ENCODE measurements around the gene OSBPL1A.

OSBPL1A gene

GRCh38 chr18:24326211-24326610 is 71.4 kb downstream of the OSBPL1A start:
- DNase-seq: no peak

GRCh38 chr18:24322584-24323136 is 75.0 kb downstream of the OSBPL1A start:
- DNase-seq: no peak

GRCh38 chr18:24321071-24321470 is 76.6 kb downstream of the OSBPL1A start:
- DNase-seq: no peak

- no peak for DNase-seq
Observed at GRCh38 chr18:24319757-24320156, 77.9 kb downstream of the OSBPL1A start.

GRCh38 chr18:24317370-24317769 is 80.3 kb downstream of the OSBPL1A start:
- no peak for DNase-seq

GRCh38 chr18:24315170-24315569 is 82.5 kb downstream of the OSBPL1A start:
- DNase-seq: no peak

GRCh38 chr18:24306201-24306600 is 91.4 kb downstream of the OSBPL1A start:
- no peak for DNase-seq

- DNase-seq: no peak
Observed at GRCh38 chr18:24300703-24301102, 96.9 kb downstream of the OSBPL1A start.

- no peak for DNase-seq
Observed at GRCh38 chr18:24296276-24296675, 101.3 kb downstream of the OSBPL1A start.

GRCh38 chr18:24293254-24293653 is 104.4 kb downstream of the OSBPL1A start:
- DNase-seq: no peak

GRCh38 chr18:24278591-24278990 is 119.0 kb downstream of the OSBPL1A start:
- no peak for DNase-seq

GRCh38 chr18:24277516-24278195 is 120.0 kb downstream of the OSBPL1A start:
- DNase-seq: no peak

GRCh38 chr18:24276994-24277393 is 120.6 kb downstream of the OSBPL1A start:
- DNase-seq: no peak

- no peak for DNase-seq
Observed at GRCh38 chr18:24274837-24275236, 122.8 kb downstream of the OSBPL1A start.

- no peak for DNase-seq
Observed at GRCh38 chr18:24273596-24273995, 124.0 kb downstream of the OSBPL1A start.

GRCh38 chr18:24272229-24272525 is 125.4 kb downstream of the OSBPL1A start:
- DNase-seq: no peak

GRCh38 chr18:24271381-24272228 is 126.0 kb downstream of the OSBPL1A start:
- DNase-seq: peak; percentile 52

GRCh38 chr18:24270937-24271380 is 126.7 kb downstream of the OSBPL1A start:
- no peak for DNase-seq

- no peak for DNase-seq
Observed at GRCh38 chr18:24270358-24270936, 127.2 kb downstream of the OSBPL1A start.

GRCh38 chr18:24268784-24269550 is 128.7 kb downstream of the OSBPL1A start:
- DNase-seq: no peak

GRCh38 chr18:24267878-24268277 is 129.7 kb downstream of the OSBPL1A start:
- no peak for DNase-seq

- no peak for DNase-seq
Observed at GRCh38 chr18:24266131-24266530, 131.5 kb downstream of the OSBPL1A start.

GRCh38 chr18:24265502-24266064 is 132.0 kb downstream of the OSBPL1A start:
- no peak for DNase-seq

All from stimulated activated CD8-positive, alpha-beta memory T cell treated with anti-CD3 and anti-CD28 coated beads, Interleukin-4, amount 100 ng/mL, for 48 hours (primary cell).